BLaER1 treated with 17β-estradiol and CSF1 and Interleukin-3, amounts not matched to agents 10 nM and 100 nM (cell line): ENCODE data around the gene ME3.

Experiments
- H3K27ac ChIP-seq, 11 experiments: shearing (Covaris generic); formaldehyde crosslinking; 2 replicates each; pipeline ENCODE4 v1.8.1; 2022
- H3K27me3 ChIP-seq, 11 experiments: shearing (Covaris generic); formaldehyde crosslinking; 2 replicates each; pipeline ENCODE4 v1.8.1; 2022
- H3K36me3 ChIP-seq, 11 experiments: shearing (Covaris generic); formaldehyde crosslinking; 2 replicates each; pipeline ENCODE4 v1.8.1; 2022
- H3K4me1 ChIP-seq, 10 experiments: shearing (Covaris generic); formaldehyde crosslinking; 2 replicates each; pipeline ENCODE4 v1.8.1; 2022
- H3K4me2 ChIP-seq, 11 experiments: shearing (Covaris generic); formaldehyde crosslinking; 2 replicates each; pipeline ENCODE4 v1.8.1; 2022
- H3K4me3 ChIP-seq, 10 experiments: shearing (Covaris generic); formaldehyde crosslinking; 2 replicates each; pipeline ENCODE4 v1.8.1; 2022
- H3K9ac ChIP-seq, 11 experiments: shearing (Covaris generic); formaldehyde crosslinking; 2 replicates each; pipeline ENCODE4 v1.8.1; 2022
- H3K9me3 ChIP-seq, 11 experiments: shearing (Covaris generic); formaldehyde crosslinking; replicated peaks in 1 of 11; 2 replicates each; pipeline ENCODE4 v1.8.1; 2022
- H4K20me1 ChIP-seq, 11 experiments: shearing (Covaris generic); formaldehyde crosslinking; 2 replicates each; pipeline ENCODE4 v1.8.1; 2022
- Cebpa-rat ChIP-seq, 11 experiments: shearing (Covaris generic); IDR thresholded peaks; 2 replicates each; pipeline ENCODE4 v1.8.1; 2022

ME3 gene

GRCh38 chr11:86415026-86415425 is 257.4 kb downstream of the ME3 start:
- TF ChIP-seq Cebpa-rat (IDR thresholded peaks at IDR 0.05) = no peak

GRCh38 chr11:86414032-86414431 is 258.4 kb downstream of the ME3 start:
- Histone ChIP-seq H3K4me1 (peaks cover 5 to 46% (median 8%) of the 10 kb centered on the region in 10 experiments; a peak in 17 of 20 replicates), H3K4me3 (no peak overlapping the region), H4K20me1 (no peaks in the 10 kb centered on the region), H3K36me3 (no peaks in the 10 kb centered on the region), H3K9me3 (peaks cover 0 to 7% (median 0%) of the 10 kb centered on the region in 11 experiments; a peak in 1 of 22 replicates), H3K27me3 (no peaks in the 10 kb centered on the region), H3K4me2 (no peak overlapping the region), H3K9ac (no peak overlapping the region), H3K27ac (no peak overlapping the region)
- TF ChIP-seq Cebpa-rat (IDR thresholded peaks at IDR 0.05) = no peak

More at GRCh38 chr11:86415026-86415425, 257.4 kb downstream of the ME3 start:
- no peaks in the 10 kb centered on the region for H3K27me3 ChIP-seq
- peaks cover 0 to 7% (median 0%) of the 10 kb centered on the region in 11 experiments; a peak in 1 of 22 replicates for H3K9me3 ChIP-seq
- no peak overlapping the region for H3K27ac ChIP-seq
- H3K4me1 ChIP-seq = peaks cover 5 to 48% (median 8%) of the 10 kb centered on the region in 10 experiments; a peak in 17 of 20 replicates
- peak overlapping the region in 7 of 11 experiments; percentile 1 to 87 (median 42); a peak in 11 of 22 replicates for H3K4me2 ChIP-seq
- H3K4me3 ChIP-seq = no peak overlapping the region
- no peaks in the 10 kb centered on the region for H3K36me3 ChIP-seq
- no peak overlapping the region for H3K9ac ChIP-seq
- no peaks in the 10 kb centered on the region for H4K20me1 ChIP-seq

DNA sequence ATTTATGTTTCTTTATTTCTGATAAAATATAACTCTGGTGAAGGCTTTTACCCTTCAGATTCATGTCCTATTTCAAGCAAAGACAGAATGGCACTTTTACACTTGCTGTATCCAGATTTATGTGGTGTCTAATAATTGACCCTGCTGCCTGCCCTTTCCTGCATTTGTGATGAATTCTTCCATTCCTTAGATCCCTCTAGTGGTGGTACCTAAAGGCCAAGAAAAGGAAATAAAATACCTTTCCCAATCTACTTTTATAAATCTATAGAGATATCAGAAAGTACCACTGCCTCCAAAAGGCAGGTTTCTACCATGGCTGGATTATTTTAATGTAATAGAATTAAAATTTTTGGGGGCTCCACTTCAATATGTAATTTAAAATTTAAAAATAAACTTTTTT is 263.6 kb downstream of the ME3 start:
- H3K4me1 ChIP-seq = 0 out of 20 replicates have a peak, but pooled peaks cover 0 to under 1% (median 0%) of the 10 kb centered on the region in 10 experiments
- H3K9me3 ChIP-seq = peaks cover 0 to 7% (median 0%) of the 10 kb centered on the region in 11 experiments; a peak in 1 of 22 replicates
- no peak for TF ChIP-seq Cebpa-rat (IDR thresholded peaks at IDR 0.05)
- H3K36me3 ChIP-seq = no peaks in the 10 kb centered on the region
- H3K4me2 ChIP-seq = no peak overlapping the region
- H4K20me1 ChIP-seq = no peaks in the 10 kb centered on the region
- H3K4me3 ChIP-seq = no peak overlapping the region
- H3K27ac ChIP-seq = no peak overlapping the region
- H3K27me3 ChIP-seq = no peaks in the 10 kb centered on the region
- H3K9ac ChIP-seq = no peak overlapping the region

- Histone ChIP-seq H4K20me1 (no peaks in the 10 kb centered on the region), H3K9ac (no peak overlapping the region), H3K4me2 (no peak overlapping the region), H3K4me1 (0 out of 20 replicates have a peak, but pooled peaks cover 0 to 5% (median 0%) of the 10 kb centered on the region in 10 experiments), H3K27ac (no peak overlapping the region), H3K4me3 (no peak overlapping the region), H3K36me3 (no peaks in the 10 kb centered on the region), H3K27me3 (no peaks in the 10 kb centered on the region), H3K9me3 (no peaks in the 10 kb centered on the region)
- TF ChIP-seq Cebpa-rat (IDR thresholded peaks at IDR 0.05) = no peak
Observed at GRCh38 chr11:86403458-86403857, 269.0 kb downstream of the ME3 start.

DNA sequence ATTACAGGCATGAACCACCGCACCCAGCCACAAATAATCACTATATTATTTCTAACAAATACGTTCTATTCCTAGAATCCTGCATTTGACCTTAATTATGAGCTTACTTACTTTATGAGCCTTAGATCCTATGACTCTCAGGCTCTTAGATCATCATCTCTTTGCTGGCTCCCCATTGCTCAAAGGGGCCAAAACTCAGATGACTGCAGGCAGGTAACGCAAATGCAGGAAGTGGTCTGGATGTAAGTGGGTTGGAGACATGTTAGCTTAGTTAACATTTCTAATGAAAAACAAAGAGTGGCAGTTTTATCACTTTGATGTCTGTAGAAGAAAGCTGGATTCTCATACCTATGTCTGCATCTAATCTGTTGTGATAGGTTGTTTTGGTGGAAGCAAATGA is 274.3 kb downstream of the ME3 start:
- no peak for TF ChIP-seq Cebpa-rat (IDR thresholded peaks at IDR 0.05)
- Histone ChIP-seq H3K27ac (no peak overlapping the region), H4K20me1 (no peaks in the 10 kb centered on the region), H3K4me1 (no peaks in the 10 kb centered on the region), H3K36me3 (no peaks in the 10 kb centered on the region), H3K4me2 (no peak overlapping the region), H3K27me3 (no peaks in the 10 kb centered on the region), H3K9me3 (no peaks in the 10 kb centered on the region), H3K4me3 (no peak overlapping the region), H3K9ac (no peak overlapping the region)

DNA sequence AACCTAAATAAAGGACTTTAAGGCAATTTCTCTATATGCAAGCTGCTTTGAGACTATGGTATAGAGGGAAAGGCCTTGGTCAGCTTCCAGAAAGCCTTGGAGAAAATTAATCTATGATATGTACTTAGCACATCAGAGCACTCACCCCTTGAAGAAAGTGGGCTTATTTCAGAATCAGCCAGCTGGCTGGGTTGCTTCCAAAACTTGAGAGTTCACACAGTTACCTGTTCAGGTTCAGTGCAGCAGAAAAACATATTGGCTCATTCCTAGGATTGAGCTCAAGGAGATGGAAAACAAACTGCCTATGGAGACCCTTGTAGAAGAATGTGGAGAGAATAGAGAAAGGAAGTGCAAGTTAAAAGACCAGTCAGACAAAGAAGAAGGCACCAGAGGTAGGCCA is 275.1 kb downstream of the ME3 start:
- Histone ChIP-seq H3K9ac (no peak overlapping the region), H3K9me3 (no peaks in the 10 kb centered on the region), H4K20me1 (no peaks in the 10 kb centered on the region), H3K27ac (no peak overlapping the region), H3K4me3 (no peak overlapping the region), H3K4me1 (no peaks in the 10 kb centered on the region), H3K27me3 (no peaks in the 10 kb centered on the region), H3K4me2 (no peak overlapping the region), H3K36me3 (no peaks in the 10 kb centered on the region)
- TF ChIP-seq Cebpa-rat (IDR thresholded peaks at IDR 0.05) = no peak

GRCh38 chr11:86396396-86396795 is 276.0 kb downstream of the ME3 start:
- H3K4me2 ChIP-seq = no peak overlapping the region
- H3K9ac ChIP-seq = no peak overlapping the region
- no peaks in the 10 kb centered on the region for H3K36me3 ChIP-seq

DNA sequence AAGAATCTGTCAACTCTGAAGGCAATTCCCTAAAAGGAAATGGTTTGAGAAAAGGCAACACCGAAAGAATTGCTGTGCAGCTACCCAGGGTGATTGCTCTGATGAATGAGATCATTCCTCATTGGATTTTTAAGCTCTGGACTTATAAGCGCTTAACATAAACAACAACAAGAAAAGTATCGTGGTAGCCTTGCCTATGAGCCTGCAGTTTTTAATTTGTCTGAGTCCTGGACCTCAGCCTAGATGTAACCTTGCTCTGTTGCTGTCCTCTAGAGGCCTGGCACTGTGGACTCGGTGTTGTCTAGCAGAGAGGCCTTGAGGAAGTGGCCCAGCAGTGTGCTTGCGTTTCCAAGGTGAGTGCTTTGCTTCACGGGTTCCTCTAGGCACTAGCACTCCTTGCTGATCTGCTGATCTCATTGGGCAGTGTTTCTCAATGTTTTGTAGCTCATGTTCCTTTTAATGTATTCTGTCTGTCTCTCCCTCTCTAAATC is 277.3 kb downstream of the ME3 start:
- Histone ChIP-seq H3K9ac (no peak overlapping the region), H3K4me3 (no peak overlapping the region), H4K20me1 (no peaks in the 10 kb centered on the region), H3K9me3 (peaks cover 0 to 6% (median 0%) of the 10 kb centered on the region in 11 experiments; a peak in 1 of 22 replicates), H3K4me1 (no peaks in the 10 kb centered on the region), H3K36me3 (no peaks in the 10 kb centered on the region), H3K27me3 (no peaks in the 10 kb centered on the region), H3K27ac (no peak overlapping the region), H3K4me2 (no peak overlapping the region)
- TF ChIP-seq Cebpa-rat (IDR thresholded peaks at IDR 0.05) = no peak

More at GRCh38 chr11:86396396-86396795, 276.0 kb downstream of the ME3 start:
- Histone ChIP-seq H3K4me1 (no peaks in the 10 kb centered on the region), H4K20me1 (no peaks in the 10 kb centered on the region), H3K27ac (no peak overlapping the region), H3K4me3 (no peak overlapping the region), H3K9me3 (peaks cover 0 to 6% (median 0%) of the 10 kb centered on the region in 11 experiments; a peak in 1 of 22 replicates), H3K27me3 (no peaks in the 10 kb centered on the region)
- TF ChIP-seq Cebpa-rat (IDR thresholded peaks at IDR 0.05) = no peak
